Gastrocnemius medialis (tissue), 4 donors: ENCODE data around the gene TEX54.

Source experiments
- POLR2A ChIP-seq, 2 donors: fragments of 450-650 bp; IDR thresholded peaks; one replicate each; pipeline ENCODE4 v1.6.1; 2017; ENCODE audit warnings: antibody characterized with exemption in 2 of 2, mild to moderate bottlenecking in 2 of 2, moderate library complexity in 2 of 2
- TF ChIP-seq, protein P1 (sequence below), 5 experiments: fragments of 450-650 bp in 3 of 5; fragments of 200-600 bp in 2 of 5; sonication (generic) in 2 of 5; IDR thresholded peaks in 4 of 5; conservative IDR thresholded peaks in 1 of 5; 1 replicate in 4 of 5; 2 replicates in 1 of 5; pipeline ENCODE4 v1.5.1; 2016 to 2019; ENCODE audit warnings: antibody characterized with exemption in 5 of 5, mild to moderate bottlenecking in 3 of 5, moderate library complexity in 3 of 5

DNA sequence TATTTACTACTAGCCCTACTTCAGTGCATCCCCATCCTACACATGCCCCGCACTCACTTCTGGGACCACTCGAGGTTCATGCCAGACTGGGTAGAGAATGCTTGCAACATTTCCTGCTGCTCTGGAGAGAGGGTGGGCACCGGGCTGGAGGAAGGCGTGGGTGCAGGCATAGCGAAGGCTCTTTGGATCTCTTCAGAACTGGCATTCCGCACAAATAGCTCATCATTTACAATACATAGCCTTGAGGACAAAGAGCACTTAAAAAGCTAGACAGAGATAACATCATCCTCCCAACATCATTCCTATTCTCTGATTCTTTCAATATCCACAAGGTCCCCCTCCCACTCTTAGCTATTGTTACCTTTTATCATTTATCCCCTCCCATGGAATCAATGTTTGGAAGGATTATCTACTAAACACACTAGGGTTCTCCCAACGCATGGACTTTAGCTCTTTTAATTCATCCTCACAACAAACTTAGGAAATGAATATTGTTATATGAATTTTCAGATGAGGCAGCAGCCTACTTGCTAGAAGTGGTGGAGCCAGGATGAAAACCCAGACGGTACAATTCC, 38.4 kb downstream of the TEX54 start:
- TF ChIP-seq, protein P1, sequence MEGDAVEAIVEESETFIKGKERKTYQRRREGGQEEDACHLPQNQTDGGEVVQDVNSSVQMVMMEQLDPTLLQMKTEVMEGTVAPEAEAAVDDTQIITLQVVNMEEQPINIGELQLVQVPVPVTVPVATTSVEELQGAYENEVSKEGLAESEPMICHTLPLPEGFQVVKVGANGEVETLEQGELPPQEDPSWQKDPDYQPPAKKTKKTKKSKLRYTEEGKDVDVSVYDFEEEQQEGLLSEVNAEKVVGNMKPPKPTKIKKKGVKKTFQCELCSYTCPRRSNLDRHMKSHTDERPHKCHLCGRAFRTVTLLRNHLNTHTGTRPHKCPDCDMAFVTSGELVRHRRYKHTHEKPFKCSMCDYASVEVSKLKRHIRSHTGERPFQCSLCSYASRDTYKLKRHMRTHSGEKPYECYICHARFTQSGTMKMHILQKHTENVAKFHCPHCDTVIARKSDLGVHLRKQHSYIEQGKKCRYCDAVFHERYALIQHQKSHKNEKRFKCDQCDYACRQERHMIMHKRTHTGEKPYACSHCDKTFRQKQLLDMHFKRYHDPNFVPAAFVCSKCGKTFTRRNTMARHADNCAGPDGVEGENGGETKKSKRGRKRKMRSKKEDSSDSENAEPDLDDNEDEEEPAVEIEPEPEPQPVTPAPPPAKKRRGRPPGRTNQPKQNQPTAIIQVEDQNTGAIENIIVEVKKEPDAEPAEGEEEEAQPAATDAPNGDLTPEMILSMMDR (IDR thresholded peaks at IDR 0.05 in 4 of 5, conservative IDR thresholded peaks at IDR 0.05 in 1 of 5), result no peak
- no peak for TF ChIP-seq POLR2A (IDR thresholded peaks at IDR 0.05)
